Dermis blood vessel endothelial cell (primary cell): ENCODE measurements around the gene UQCR11. TPM values are rescaled to one million over a fixed set of nuclear protein-coding genes. Genes with fewer than 3 reads are reported as not detected.
A peak's percentile ranks its signal among the peaks of the same experiment; 100 is the strongest.

Source experiments
- DNase-seq: peaks from one replicate; pipeline ENCODE4 v3.0.0; 2010
- total RNA-seq: library from RNA; depleted of rRNA; stranded (reverse); fragments of >200 nt; gene quantifications from 2 replicates; pipeline ENCODE4 v1.2.3, GENCODE V29; 2014

Gene UQCR11
- total RNA-seq, 1 donor from 2014 or later: 62.1 TPM

DNA sequence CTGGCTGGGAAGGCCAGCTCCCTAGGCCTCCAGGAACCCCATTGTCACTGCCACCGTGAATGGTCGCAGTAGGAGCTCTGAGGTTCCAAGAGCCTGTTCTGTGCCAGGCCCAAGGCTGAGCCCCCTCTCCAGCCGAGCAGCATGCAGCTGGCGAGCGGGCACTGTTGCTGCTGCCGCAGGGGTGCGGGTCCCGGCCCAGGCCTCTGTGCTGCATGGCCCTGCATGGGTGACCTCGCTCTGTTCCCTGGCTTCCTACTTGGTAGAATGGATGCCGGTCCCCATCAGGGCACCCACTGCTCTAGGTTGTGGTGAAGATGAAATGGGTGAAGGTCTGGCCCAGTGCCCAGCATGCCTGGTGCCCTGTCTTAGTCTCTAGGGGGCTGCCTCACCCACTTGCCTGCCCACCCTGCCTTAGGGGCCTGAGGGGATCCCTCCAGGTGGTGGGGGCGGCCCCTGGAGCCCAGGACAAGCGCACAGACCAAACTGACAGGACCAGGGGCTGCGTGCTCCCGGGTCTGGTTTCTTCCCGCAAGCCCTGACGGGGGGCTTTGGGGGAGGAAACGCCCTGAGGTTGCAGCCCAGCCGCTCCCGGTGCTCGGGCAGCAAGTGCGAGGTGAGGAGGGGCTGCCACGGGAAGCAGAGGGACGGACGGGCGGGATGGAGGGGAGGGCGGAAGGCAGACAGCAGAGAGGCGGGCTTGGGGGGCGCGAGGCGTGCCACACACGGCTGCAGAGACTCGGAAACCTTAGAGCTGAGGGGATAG, 8.7 kb upstream of the UQCR11 start:
- no peak for DNase-seq

DNA sequence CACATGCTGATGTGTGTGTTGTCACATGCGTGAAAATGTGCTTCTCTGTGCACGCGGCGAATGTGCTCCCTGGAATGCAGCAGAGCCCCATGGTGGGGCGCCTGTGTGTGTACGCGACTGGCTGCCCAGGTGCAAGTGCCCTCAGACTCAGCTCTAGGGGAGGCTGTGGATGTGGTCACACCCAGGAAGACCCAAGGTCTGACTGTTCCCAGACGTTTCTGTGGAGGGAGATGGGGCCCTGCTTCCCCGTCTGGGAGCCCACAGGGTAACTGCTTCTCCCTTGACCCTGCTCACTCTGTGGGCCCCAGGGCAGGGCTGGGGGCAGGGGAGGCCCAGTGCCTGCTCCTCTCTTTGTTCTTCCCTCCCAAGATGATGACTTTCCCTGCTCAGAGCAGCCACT, 7.9 kb upstream of the UQCR11 start:
- DNase-seq: no peak

DNA sequence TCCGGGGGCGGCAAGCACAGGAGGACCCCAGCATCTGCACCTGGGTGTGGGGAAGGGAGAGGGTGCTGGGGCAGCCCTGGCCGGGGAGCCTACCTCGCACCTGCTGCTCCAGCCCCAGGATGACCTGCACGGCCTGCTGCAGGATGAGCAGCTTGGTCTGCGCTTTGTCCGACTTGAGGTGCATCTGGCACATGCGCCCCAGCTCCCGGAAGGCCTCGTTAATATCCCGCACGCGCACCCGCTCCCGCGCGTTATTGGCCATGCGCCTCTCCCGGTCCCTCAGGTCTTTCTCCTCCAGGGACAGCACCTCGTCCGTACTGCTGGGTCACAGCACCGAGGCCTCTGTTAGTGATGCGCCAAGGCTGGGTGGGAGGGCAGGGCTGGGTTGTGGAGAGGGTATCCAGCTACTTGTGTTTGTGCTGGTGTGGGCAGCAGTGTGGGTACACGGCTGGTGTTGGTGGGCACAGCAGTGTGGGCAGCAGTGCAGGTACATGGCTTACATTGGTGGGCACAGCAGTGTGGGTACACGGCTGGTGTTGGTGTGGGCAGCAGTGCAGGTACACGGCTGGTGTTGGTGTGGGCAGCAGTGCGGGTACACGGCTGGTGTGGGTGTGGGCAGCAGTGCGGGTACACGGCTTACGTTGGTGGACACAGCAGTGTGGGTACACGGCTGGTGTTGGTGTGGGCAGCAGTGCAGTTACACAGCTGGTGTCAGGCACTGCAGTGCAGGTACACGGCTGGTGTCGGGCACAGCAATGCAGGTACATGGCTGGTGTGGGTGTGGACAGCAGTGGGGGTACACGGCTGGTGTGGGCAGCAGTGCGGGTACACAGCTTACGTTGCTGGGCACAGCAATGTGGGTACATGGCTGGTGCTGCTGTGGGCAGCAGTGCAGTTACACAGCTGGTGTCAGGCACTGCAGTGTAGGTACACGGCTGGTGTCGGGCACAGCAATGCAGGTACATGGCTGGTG, 7.1 kb upstream of the UQCR11 start:
- no peak for DNase-seq

DNA sequence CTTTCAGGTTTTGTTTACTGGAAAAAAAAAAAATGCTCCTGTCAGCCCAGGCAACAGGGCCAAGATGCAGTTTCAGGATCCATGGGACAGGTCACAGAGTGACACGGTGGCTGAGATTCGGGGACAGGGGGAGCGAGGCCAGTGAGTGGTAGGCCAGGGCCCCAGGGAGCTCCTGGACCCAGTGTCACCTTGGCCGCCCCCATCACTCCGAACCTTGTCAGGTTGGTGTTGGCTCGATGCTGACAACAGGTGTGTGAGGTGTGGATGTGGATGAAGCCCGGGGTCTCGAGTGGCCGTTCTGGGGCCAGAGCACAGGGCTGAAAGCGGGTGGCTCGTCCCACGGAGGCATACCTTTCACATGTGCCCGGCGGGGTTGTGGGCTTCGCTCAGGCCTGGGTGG, 6.1 kb upstream of the UQCR11 start:
- no peak for DNase-seq

DNA sequence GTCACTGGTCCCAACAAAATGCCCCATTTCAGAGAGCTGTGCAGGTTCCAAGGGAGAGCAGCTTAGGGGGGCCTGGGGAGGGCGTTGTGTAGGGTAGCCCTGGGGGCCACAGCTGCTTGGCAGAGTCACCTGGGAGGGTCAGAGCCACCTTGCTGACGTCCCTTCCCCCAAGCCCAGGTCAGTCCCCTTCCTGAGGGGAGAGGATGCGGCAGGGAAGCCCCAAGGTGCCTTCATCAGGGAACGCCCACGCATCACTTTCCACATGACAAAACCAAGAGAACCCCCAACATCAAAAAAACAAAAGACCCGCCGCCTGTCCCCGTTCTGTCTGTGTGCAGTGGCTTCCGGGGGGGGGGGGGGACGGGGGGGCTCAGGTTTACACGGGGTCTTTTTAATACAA, 5.3 kb upstream of the UQCR11 start:
- no peak for DNase-seq

DNA sequence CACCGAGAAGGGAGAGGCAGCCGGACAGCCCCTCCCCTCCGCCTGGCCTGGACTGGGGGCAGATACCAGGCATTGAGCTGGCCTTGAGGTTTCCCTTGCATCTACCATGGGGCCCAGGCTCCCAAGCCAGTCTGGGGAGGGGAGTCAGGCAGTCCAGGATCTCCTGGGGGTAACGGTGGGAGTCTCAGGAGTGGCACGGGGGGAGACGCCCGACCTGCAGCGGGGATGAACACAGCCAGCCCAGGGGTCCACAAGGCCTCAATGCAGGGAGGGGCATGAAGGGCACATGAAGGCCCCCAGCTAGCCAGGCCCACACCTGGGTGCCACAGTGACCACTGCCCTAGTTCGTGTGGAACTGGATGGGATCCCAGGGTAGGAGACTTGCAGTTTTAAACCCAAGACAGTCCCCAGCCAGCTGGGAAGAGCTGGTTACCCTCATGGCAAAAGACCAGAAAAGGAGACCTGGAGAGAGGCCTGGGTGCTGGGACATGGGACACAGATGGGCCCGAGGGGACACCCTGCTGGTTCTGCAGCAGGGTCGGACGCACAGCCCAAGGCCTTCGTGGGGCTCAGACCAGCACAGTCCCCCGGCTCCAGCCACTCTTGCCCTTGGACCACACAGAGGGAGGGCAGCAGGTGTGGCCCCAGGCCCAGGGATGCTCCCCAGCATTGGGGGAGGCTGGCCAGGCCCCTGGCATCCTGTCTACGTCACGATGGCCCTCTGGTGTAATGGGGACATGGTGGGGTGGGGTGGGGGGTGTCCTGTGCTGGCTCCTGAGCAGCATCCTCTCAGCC, 4.6 kb upstream of the UQCR11 start:
- DNase-seq: no peak

DNA sequence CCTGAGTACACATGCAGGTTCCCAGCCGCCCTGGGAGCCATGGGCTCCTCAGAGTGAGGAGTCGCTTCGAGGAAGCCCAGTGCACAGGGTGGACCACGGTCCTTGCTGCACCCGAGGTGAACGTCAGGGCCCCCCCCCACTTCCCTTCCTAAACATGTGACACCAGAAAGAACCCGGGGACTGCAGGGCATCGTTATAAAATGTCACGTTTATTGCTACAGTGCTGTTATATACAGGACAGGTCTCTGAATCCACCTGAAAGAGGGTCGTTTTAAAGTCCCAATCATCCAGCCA, 3.8 kb upstream of the UQCR11 start:
- DNase-seq: no peak

DNA sequence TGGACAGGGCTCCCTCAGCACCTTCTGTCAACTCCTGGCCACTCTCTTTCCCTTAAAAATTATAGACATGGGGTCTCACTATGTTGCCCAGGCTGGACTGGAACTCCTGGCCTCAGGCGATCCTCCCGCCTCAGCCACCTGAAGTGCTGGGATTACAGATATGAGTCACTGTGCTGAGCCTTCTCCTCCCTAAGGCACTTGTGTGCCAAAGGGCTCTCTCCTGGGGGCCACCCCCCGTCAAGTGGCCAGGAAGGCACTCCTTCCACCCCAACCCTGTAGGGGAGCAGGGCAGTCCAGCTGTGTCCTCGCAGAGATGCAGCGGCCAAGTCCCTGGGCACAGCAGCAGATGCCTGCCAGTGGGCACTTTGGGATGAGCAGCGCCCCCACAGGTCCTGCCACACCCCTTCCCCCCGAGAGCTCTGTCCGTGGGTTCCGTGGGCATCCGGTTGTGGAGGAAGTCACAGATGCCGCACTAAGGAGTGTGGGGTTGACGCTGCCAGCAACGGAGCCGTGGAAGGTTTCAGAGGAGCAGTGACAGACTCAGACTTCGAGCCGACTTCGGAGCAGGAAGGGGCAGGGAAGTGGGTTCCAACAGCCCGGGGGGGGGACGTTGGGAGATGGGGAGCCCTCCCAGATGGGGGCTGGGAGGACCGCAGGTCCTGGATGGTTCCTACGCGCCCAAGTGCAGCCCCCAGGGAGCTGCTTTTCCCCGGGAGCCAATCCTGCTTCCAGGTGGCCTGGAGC, 3.3 kb upstream of the UQCR11 start:
- DNase-seq: no peak

DNA sequence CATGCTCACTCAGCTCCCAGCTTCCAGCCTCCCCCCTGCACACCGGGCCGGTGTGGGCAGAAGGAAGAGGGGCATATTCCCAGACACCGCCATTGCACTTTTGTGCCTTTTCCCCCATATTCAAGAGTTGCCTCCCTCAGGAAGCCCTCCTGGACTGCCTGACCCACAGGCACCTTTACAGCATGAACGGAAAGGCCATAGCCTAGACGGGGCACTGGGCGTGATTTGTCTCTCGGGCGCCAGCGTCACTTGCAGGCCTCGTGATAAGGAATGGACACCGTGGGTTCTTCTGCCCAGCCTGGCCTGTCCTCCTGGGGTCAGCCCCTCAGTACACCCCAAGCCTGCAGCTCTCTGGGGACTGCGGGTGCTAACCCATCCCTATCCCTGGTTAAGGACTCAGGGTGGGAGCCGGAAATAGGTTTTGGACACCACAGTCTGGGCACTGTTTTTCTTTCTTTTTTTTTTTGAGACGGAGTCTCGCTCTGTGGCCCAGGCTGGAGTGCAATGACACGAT, 933 bp upstream of the UQCR11 start:
- no peak for DNase-seq

DNA sequence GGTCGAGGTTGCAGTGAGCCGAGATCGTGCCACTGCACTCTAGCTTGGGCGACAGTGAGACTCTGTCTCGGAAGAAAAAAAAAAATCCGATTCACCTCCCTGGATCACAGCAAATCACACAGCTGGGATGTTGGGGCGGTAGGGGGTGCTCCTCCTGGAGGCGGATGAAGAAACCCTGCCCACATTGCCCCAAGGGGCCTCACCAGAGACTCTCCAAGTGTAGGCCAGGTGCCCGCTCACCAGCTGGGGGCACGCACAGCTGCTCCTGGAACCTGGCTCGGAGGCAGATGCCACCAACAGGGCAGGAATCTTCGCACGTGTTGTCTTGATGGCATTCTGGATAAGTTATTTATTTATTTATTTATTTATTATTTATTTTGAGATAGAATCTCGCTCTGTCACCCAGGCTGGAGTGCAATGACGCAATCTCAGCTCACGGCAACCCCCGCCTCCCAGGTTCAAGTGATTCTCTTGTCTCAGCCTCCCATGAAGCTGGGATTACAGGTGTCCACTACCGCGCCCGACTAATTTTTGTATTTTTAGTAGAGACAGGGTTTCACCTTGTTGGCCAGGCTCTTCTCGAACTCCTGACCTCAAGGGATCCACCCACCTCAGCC, 3.1 kb downstream of the UQCR11 start:
- DNase-seq: no peak

DNA sequence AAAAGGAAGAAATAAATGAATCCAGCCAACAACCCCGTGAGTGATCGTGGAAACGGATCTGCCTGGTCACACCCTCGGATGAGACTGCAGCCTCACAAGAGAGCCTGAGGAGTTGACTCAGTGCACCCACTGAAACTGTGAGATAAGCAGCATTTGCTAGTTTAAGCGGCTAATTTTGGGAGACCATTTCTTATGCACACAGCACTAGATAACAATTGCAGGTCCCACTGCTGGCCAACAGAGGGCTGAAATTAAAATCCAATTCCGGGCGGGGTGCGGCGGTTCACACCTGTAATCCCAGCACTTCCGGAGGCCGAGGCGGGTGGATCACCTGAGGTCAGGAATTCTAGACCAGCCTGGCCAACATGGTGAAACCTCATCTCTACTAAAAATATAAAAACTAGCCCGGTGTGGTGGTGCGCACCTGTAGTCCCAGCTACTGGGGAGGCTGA, 3.6 kb downstream of the UQCR11 start:
- DNase-seq: no peak

DNA sequence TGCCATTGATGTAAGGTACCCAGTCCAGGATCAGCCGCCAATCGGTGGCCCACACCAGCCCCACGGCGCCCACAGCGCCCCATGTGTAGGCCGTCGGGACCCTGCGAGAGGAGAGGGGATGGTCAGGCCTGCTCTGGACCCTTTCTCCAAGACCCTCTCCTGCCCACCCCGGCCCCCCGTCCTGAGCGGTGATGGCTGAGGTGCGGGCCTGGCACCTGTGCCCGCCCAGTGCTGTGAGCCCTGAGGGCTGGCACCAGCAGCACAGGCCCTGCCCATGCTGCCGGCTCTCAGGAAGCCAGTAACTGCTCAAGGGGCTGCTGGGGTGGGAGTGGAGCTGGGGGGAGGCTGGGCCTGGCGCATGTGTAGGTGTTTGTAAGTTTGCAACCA, 5.8 kb downstream of the UQCR11 start:
- no peak for DNase-seq

DNA sequence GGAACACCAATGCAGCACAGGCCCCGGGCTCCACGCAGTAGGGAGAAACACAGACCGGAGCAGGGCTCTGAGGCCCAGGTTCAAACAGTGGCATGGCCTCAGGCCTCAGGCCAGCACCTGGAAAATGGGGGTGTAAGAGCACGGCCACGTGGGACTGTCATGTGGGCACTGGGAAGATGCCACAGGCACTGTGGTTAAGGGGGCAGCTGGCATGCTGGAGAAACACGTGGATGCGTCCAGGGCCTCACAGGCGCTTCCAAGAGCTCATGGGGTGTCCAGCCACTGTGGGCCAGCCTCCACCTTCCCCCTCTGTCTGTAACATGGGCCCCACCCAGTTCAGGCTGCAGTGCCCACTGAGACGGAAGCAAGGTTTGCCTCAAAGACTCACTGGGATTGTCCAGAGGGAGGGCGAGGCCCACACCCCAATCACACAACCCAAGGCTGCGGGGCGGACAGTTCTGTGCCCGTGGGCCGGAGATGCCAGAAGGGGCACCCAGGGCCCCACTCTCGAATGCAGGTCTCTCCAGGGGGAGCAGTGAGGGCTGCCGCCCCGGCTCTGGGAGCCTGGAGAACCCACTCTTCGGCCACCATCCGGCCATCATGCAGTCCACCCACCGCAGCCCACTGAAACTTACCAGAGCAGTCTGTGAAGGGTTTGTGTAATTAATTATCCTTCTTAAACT, 6.3 kb downstream of the UQCR11 start:
- DNase-seq: no peak

DNA sequence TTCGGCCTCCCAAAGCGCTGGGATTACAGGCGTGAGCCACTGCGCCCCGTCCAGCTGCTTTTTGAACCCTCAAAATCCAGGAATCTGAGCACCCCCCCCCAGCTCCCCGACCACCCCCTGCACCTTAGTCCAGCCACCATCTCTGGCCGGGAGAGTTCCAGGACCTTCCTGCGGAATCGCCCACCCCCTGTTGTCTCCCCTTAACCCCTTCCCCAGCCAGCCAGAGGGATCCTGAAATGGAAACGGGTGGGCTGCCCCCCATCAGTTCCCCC, 11.8 kb downstream of the UQCR11 start:
- no peak for DNase-seq

DNA sequence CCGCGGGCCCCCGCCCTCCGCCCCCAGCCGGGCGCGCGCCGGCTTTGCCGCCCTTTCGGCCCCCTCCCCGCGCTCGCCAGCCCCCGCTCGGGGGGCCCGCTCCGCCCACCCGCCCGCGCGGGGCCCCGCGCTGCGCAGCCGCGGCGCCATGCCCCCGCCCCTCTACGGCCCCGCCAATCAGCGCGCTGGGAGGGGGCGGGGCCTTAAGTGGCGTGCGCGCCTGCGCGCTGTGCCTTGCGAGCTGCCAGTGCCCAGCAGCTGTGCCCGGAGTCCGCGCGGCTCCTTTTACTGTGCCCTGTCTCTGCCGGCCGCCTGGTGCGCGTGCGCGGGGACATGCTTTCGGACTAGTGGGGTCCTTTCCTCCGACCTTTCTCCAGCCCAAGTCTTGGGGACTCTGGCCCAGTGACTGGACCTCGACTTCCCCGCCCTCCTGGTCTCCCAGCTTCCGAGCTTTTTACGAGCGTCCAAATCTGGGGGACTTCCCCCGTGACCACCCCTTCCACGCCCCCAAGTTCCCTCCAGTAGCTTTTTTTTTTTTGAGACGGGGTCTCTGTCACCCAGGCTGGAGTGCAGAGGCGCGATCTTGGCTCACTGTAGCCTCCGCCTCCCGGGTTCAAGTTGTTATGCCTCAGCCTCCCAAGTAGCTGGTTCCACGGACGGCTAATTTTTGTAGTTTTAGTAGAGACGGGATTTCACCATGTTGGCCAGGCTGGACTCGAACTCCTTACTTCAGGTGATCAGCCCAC, 12.3 kb downstream of the UQCR11 start, which contains the start of gene MBD3:
TSS of gene MBD3 (minus strand) at position 111 of the 746 bp plus-strand sequence. CDS start 234 bp downstream, outside the sequence.
- DNase-seq: peak; percentile 97

DNA sequence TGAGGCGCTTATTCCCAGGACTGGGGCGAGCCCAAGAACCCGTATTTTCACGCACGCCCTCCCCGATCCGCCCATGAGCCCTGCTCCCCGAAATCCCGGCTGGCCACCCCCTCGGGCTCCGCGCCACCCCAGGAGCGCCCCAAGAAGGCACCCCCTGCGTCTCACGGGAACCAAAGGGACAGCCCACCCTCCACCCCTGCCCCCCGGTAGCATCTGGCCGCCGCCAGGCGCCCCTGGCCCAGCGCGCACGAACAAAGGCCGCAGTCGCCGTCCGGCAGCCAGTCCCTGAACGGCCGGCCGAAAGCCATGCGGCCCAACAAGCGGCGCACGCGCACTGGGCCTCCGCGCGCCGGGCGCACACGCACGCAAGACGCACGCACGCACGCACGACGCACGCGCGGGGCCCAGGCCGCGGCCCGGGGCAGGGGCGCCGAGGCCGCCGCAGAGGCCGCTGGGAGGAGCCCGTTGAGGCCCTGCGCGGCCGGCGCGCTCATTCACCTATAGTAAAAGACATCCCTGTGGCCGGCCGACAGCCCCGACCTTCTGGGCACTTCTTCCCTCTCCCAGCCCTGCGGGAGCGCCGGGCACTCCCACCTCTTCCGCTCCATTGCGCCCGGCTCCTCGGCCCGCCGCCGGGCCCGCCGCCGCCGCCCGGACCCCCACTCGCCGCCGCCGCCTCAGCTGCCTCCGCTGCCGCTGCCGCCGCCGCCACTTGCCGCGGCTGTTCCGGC, 13.1 kb downstream of the UQCR11 start:
- peak; percentile 95 for DNase-seq

DNA sequence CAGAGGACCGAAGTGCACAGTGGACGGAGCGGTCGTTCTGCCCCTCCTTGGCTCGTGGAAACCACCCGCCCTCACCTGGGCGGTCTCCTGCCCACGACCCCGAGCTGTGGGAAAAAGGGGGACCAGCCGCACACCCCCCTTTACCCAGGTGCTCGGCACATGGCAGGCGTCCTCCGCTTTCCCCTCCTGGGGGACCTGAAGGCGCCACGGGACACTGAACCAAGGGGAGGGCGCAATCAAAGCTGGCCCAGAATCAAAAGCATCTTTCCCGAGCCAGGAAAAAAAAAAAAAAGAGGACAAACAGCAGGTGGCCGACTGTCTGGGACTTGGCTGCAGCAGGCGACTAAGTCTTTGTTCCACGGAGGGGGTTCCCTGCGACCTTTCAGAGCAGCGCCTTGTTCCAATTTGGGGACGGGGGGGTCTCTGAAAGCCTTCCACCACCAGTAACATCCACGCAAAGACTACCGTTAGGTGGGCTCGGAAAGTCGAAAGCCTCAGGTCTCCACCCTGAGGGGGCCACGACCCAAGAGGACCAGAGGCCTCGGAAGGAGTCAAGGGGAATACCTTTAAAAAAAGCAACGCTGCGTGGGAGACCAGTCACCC, 13.7 kb downstream of the UQCR11 start:
- DNase-seq: peak; percentile 53

DNA sequence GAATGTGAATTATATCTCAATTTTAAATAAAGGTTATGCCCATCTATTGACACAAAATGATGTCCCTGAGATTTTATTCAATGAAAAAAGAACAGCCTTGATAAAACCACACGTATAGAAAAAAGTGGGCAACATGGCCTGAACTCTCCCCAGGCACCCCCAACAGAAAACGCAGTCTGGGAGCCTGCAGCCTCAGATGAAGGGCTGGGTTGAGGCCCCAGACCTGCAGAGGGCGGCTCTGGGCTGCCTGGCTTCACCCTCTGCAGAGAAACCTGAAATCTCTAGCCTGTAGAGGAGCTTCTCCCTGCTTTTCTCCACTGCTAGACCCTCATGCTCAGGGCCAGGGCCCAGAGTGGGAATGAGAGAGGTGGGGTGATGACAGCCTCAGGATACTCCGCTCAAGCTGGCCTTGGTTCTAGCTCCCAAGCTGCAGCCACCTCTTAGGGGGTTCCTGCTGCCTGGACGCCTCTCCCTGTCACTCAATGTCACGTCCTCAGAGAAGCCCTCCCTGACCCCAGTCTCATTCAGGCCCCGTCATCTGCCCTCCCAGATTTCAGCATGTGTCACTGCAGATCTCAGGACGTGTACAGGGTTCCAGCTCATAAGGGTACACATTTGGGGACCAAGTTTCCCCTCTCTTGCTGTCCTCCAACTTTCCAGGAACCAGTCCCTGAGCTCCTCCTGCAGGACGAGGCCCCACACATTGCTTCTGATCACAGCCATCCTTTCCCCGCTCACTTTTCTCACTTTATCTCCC, 14.4 kb downstream of the UQCR11 start:
- DNase-seq: peak; percentile 43

DNA sequence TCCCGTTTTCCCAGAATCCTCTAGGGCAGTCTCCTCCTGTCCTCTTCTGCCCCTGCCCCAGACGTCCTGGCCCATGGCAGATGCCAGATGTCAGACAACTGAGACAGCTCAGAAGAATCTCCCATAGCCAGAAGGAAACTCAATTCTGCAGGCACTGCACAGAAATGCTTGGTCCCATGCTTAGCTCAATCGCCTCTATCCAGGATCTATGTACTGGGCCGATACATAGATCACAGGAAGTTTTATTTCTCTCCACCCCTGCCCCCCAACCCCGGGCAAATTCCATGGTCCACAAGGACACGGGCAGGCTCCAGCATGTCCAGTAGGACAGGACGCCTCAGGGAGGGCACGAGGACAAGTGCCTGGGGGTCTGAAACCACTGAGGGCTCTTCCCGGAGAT, 17.4 kb downstream of the UQCR11 start:
- DNase-seq: no peak
